KMS-11 (cell line): Measurements from ENCODE around the gene GEMIN7.
A peak's percentile ranks its signal among the peaks of the same experiment; 100 is the strongest.

ENCODE experiments used
- H2AFZ ChIP-seq: fragments of 200-600 bp; sonication (generic); 2 replicates; pipeline ENCODE4 v1.6.1; 2016; ENCODE audit warnings: antibody characterized with exemption, mixed run types, low read depth
- H3K27ac ChIP-seq: fragments of 200-600 bp; sonication (generic); 2 replicates; pipeline ENCODE4 v1.6.1; 2016; ENCODE audit warnings: mild to moderate bottlenecking, mixed run types
- H3K27me3 ChIP-seq: fragments of 200-600 bp; sonication (generic); 2 replicates; pipeline ENCODE4 v1.6.1; 2017; ENCODE audit warnings: mild to moderate bottlenecking, low read depth, mixed run types, moderate library complexity; ENCODE audit not compliant: insufficient read depth
- H3K36me3 ChIP-seq: fragments of 200-600 bp; sonication (generic); 2 replicates; pipeline ENCODE4 v1.6.1; 2017; ENCODE audit warnings: mild to moderate bottlenecking, mixed run types; ENCODE audit not compliant: insufficient read depth
- H3K4me1 ChIP-seq: fragments of 200-600 bp; sonication (generic); 2 replicates; pipeline ENCODE4 v1.6.1; 2016; ENCODE audit warnings: mild to moderate bottlenecking, low read depth, mixed run types; ENCODE audit not compliant: poor library complexity, severe bottlenecking
- H3K4me2 ChIP-seq: fragments of 200-600 bp; sonication (generic); 2 replicates; pipeline ENCODE4 v1.7.0; 2016; ENCODE audit warnings: mild to moderate bottlenecking, mixed run types
- H3K4me3 ChIP-seq: fragments of 200-600 bp; sonication (generic); IDR thresholded peaks from 2 replicates; pipeline ENCODE4 v1.6.1; 2017; ENCODE audit warnings: low read depth, low read length, mixed read lengths; ENCODE audit not compliant: insufficient read depth
- H3K79me2 ChIP-seq: fragments of 200-600 bp; sonication (generic); 2 replicates; pipeline ENCODE4 v1.6.1; 2016; ENCODE audit warnings: low read depth, mixed run types; ENCODE audit not compliant: insufficient read depth
- H3K9ac ChIP-seq: fragments of 200-600 bp; sonication (generic); 2 replicates; pipeline ENCODE4 v1.6.1; 2016; ENCODE audit warnings: mild to moderate bottlenecking, mixed run types
- H4K20me1 ChIP-seq: fragments of 200-600 bp; sonication (generic); 2 replicates; pipeline ENCODE4 v1.6.1; 2016; ENCODE audit warnings: mild to moderate bottlenecking, mixed run types; ENCODE audit not compliant: insufficient read depth
- CTCF ChIP-seq: fragments of 200-600 bp; sonication (generic); conservative IDR thresholded peaks from 2 replicates; pipeline ENCODE4 v1.6.1; 2017; ENCODE audit warnings: low read depth, mild to moderate bottlenecking, antibody characterized with exemption, low read length, moderate library complexity, mixed read lengths

GEMIN7 gene

GRCh38 chr19:45098521-45099466 lies 19.7 kb downstream of the GEMIN7 start:
- H2AFZ ChIP-seq = no peak overlapping the region

GRCh38 chr19:45099467-45100191 lies 20.6 kb downstream of the GEMIN7 start:
- Histone ChIP-seq H3K4me1 (peaks cover 49% of the 10 kb centered on the region), H3K36me3 (no peaks in the 10 kb centered on the region), H3K4me3 (no peak overlapping the region), H3K9ac (no peak overlapping the region), H3K27ac (no peak overlapping the region), H3K4me2 (no peak overlapping the region), H3K79me2 (peaks cover 93% of the 10 kb centered on the region), H2AFZ (no peak overlapping the region), H3K27me3 (no peaks in the 10 kb centered on the region), H4K20me1 (peaks cover 3% of the 10 kb centered on the region; the same call in 1 of the 2 replicates)
- TF ChIP-seq CTCF = no peak

More at GRCh38 chr19:45098521-45099466, 19.7 kb downstream of the GEMIN7 start:
- Histone ChIP-seq H3K27ac (no peak overlapping the region), H3K27me3 (no peaks in the 10 kb centered on the region), H3K9ac (no peak overlapping the region), H3K4me3 (no peak overlapping the region), H4K20me1 (peaks cover 3% of the 10 kb centered on the region; the same call in 1 of the 2 replicates), H3K4me2 (peak overlapping the region; percentile 19; the same call in 1 of the 2 replicates), H3K79me2 (peaks cover 95% of the 10 kb centered on the region), H3K36me3 (no peaks in the 10 kb centered on the region), H3K4me1 (peaks cover 49% of the 10 kb centered on the region)
- no peak for TF ChIP-seq CTCF

GRCh38 chr19:45100201-45100600 lies 21.1 kb downstream of the GEMIN7 start:
- Histone ChIP-seq H3K9ac (no peak overlapping the region), H3K4me2 (no peak overlapping the region), H3K4me3 (no peak overlapping the region), H4K20me1 (peaks cover 3% of the 10 kb centered on the region; the same call in 1 of the 2 replicates), H3K27me3 (no peaks in the 10 kb centered on the region), H3K36me3 (no peaks in the 10 kb centered on the region), H3K4me1 (peaks cover 47% of the 10 kb centered on the region), H3K27ac (no peak overlapping the region), H2AFZ (no peak overlapping the region), H3K79me2 (peaks cover 93% of the 10 kb centered on the region)
- no peak for TF ChIP-seq CTCF

- no peak overlapping the region for H3K9ac ChIP-seq
- H3K4me2 ChIP-seq = no peak overlapping the region
- no peak overlapping the region for H2AFZ ChIP-seq
- no peaks in the 10 kb centered on the region for H3K36me3 ChIP-seq
- no peaks in the 10 kb centered on the region for H3K27me3 ChIP-seq
- peaks cover 3% of the 10 kb centered on the region; the same call in 1 of the 2 replicates for H4K20me1 ChIP-seq
- peaks cover 40% of the 10 kb centered on the region for H3K4me1 ChIP-seq
- no peak overlapping the region for H3K27ac ChIP-seq
- peaks cover 93% of the 10 kb centered on the region for H3K79me2 ChIP-seq
- no peak overlapping the region for H3K4me3 ChIP-seq
- TF ChIP-seq CTCF = no peak
Measured at GRCh38 chr19:45100846-45101252, 21.8 kb downstream of the GEMIN7 start.
